NCI-H2029 (cell line): ENCODE results near the gene EEF1G.

Source experiments
- DNase-seq: peaks from one replicate; lab custom pipeline; 2025; lab: John Stamatoyannopoulos, UW

The EEF1G gene

GRCh38 chr11:62538470-62539237 lies 35.0 kb downstream of the EEF1G start:
- DNase-seq, result peak; percentile 71

GRCh38 chr11:62536301-62536957 lies 37.3 kb downstream of the EEF1G start:
- DNase-seq, result peak; percentile 34

GRCh38 chr11:62535802-62536201 lies 37.9 kb downstream of the EEF1G start:
- DNase-seq, result no peak

- DNase-seq, result no peak
Observed at GRCh38 chr11:62534779-62535545, 38.7 kb downstream of the EEF1G start.

- no peak for DNase-seq
Observed at GRCh38 chr11:62532096-62532495, 41.6 kb downstream of the EEF1G start.

- DNase-seq, result no peak
Observed at GRCh38 chr11:62516736-62517371, 56.8 kb downstream of the EEF1G start.

- DNase-seq, result no peak
Observed at GRCh38 chr11:62514151-62514550, 59.5 kb downstream of the EEF1G start.

- no peak for DNase-seq
Observed at GRCh38 chr11:62513626-62514025, 60.1 kb downstream of the EEF1G start.

- DNase-seq, result no peak
Observed at GRCh38 chr11:62512961-62513360, 60.7 kb downstream of the EEF1G start.
